Neural cell (in vitro differentiated cells): ENCODE data around the gene CORO2A. TPM values are rescaled to one million over a fixed set of nuclear protein-coding genes. Genes with fewer than 3 reads are reported as not detected.

Experiments used
- H2AFZ ChIP-seq: fragments of 200-600, 300-800 bp; sonication (generic), shearing (Covaris generic); 2 replicates; pipeline ENCODE4 v1.6.0; 2014; ENCODE audit warnings: low read depth, mild to moderate bottlenecking, antibody characterized with exemption, low read length, moderate library complexity
- H3F3A ChIP-seq: fragments of 200-600 bp; shearing (Covaris generic); 2 replicates; pipeline ENCODE4 v1.6.1; 2016; ENCODE audit warnings: mild to moderate bottlenecking, moderate library complexity, mixed read lengths, antibody characterized with exemption, low read length; ENCODE audit not compliant: insufficient read depth, poor library complexity, severe bottlenecking
- H3K27ac ChIP-seq: fragments of 200-600, 300-800 bp; sonication (generic), shearing (Covaris generic); 2 replicates; pipeline ENCODE4 v1.5.1; 2014; ENCODE audit warnings: mild to moderate bottlenecking, low read length, moderate library complexity
- H3K27me3 ChIP-seq: fragments of 300-800, 200-600 bp; sonication (generic), shearing (Covaris generic); 2 replicates; pipeline ENCODE4 v1.6.0; 2014; ENCODE audit warnings: mild to moderate bottlenecking, low read depth, low read length, moderate library complexity; ENCODE audit not compliant: insufficient read depth
- H3K36me3 ChIP-seq: fragments of 300-800, 200-600 bp; sonication (generic), shearing (Covaris generic); 2 replicates; pipeline ENCODE4 v1.5.1; 2014; ENCODE audit warnings: mild to moderate bottlenecking, antibody characterized with exemption, low read length, moderate library complexity; ENCODE audit not compliant: insufficient read depth
- H3K4me2 ChIP-seq: fragments of 300-800, 200-600 bp; sonication (generic), shearing (Covaris generic); 2 replicates; pipeline ENCODE4 v1.6.0; 2014; ENCODE audit warnings: mild to moderate bottlenecking, low read length
- H3K4me3 ChIP-seq: fragments of 300-800, 200-600 bp; sonication (generic), shearing (Covaris generic); 2 replicates; pipeline ENCODE4 v1.5.1; 2014; ENCODE audit warnings: mild to moderate bottlenecking, low read length, moderate library complexity
- H3K79me2 ChIP-seq: fragments of 200-600 bp; shearing (Covaris generic); replicated peaks from 2 replicates; pipeline ENCODE4 v1.6.0; 2014; ENCODE audit warnings: mild to moderate bottlenecking, low read length, moderate library complexity; ENCODE audit not compliant: insufficient read depth
- H3K9ac ChIP-seq: fragments of 300-800, 200-600 bp; sonication (generic), shearing (Covaris generic); 2 replicates; pipeline ENCODE4 v1.6.1; 2016; ENCODE audit warnings: mild to moderate bottlenecking, low read length, mixed read lengths
- H3K9me2 ChIP-seq: fragments of 200-600 bp; shearing (Covaris generic); 2 replicates; pipeline ENCODE4 v1.6.1; 2016; ENCODE audit warnings: mild to moderate bottlenecking, low read length, mixed read lengths; ENCODE audit not compliant: insufficient read depth
- H3K9me3 ChIP-seq: fragments of 200-600, 300-800 bp; sonication (generic), shearing (Covaris generic); 2 replicates; pipeline ENCODE4 v1.6.1; 2016; ENCODE audit warnings: mild to moderate bottlenecking, mixed run types, low read length, moderate library complexity, mixed read lengths
- H4K20me1 ChIP-seq: fragments of 200-600 bp; shearing (Covaris generic); 2 replicates; pipeline ENCODE4 v1.6.1; 2016; ENCODE audit warnings: mild to moderate bottlenecking, mixed run types; ENCODE audit not compliant: insufficient read depth
- CTCF ChIP-seq: fragments of 450-650 bp; IDR thresholded peaks from 2 replicates; pipeline ENCODE4 v1.5.1; 2014; ENCODE audit warnings: antibody characterized with exemption, mild to moderate bottlenecking, moderate library complexity; ENCODE audit not compliant: poor library complexity, severe bottlenecking
- EP300 ChIP-seq: fragments of 450-650 bp; conservative IDR thresholded peaks from 2 replicates; pipeline ENCODE4 v1.6.1; 2014; ENCODE audit warnings: antibody characterized with exemption, mild to moderate bottlenecking, moderate library complexity; ENCODE audit not compliant: poor library complexity, severe bottlenecking
- EZH2 ChIP-seq: fragments of 200-600, 300-800 bp; shearing (Covaris generic), sonication (generic); IDR thresholded peaks from 2 replicates; pipeline ENCODE4 v1.6.1; 2014; ENCODE audit warnings: antibody characterized with exemption, low read length, borderline replicate concordance, mild to moderate bottlenecking; ENCODE audit not compliant: insufficient read depth, poor library complexity, severe bottlenecking
- MXI1 ChIP-seq: fragments of 450-650 bp; conservative IDR thresholded peaks from 2 replicates; pipeline ENCODE4 v1.6.1; 2014; ENCODE audit warnings: antibody characterized with exemption, mild to moderate bottlenecking; ENCODE audit not compliant: poor library complexity, severe bottlenecking
- POLR2AphosphoS5 ChIP-seq: IDR thresholded peaks from 2 replicates; pipeline ENCODE4 v1.6.1; 2012
- RAD21 ChIP-seq: fragments of 450-650 bp; conservative IDR thresholded peaks from 2 replicates; pipeline ENCODE4 v1.6.1; 2014; ENCODE audit warnings: antibody characterized with exemption, mild to moderate bottlenecking, moderate library complexity
- REST ChIP-seq: IDR thresholded peaks from 2 replicates; pipeline ENCODE4 v1.6.1; 2012; ENCODE audit warnings: borderline replicate concordance
- SMC3 ChIP-seq: fragments of 450-650 bp; conservative IDR thresholded peaks from 2 replicates; pipeline ENCODE4 v1.6.1; 2014; ENCODE audit warnings: antibody characterized with exemption, mild to moderate bottlenecking, moderate library complexity; ENCODE audit not compliant: poor library complexity
- TAF1 ChIP-seq: IDR thresholded peaks from 2 replicates; pipeline ENCODE4 v1.6.1; 2012; ENCODE audit warnings: low read depth
- polyA plus RNA-seq: library from polyadenylated mRNA; depleted of rRNA; stranded (reverse); fragments of >200 nt; gene quantifications from 2 replicates; pipeline ENCODE4 v1.2.3, GENCODE V29; 2014

Gene CORO2A
- polyA plus RNA-seq, 1 donor from 2014 or later, result 1.9 TPM

GRCh38 chr9:98202252-98202651 lies 9.8 kb upstream of the CORO2A start:
- TF ChIP-seq EZH2 (no peak), EP300 (no peak), SMC3 (no peak)
- H3K4me2 ChIP-seq, result no peak overlapping the region
- no peaks in the 10 kb centered on the region for H4K20me1 ChIP-seq
- H3K36me3 ChIP-seq, result no peaks in the 10 kb centered on the region
- no peaks in the 10 kb centered on the region for H3K27me3 ChIP-seq
- no peak overlapping the region for H3K4me3 ChIP-seq
- H3K9me3 ChIP-seq, result no peaks in the 10 kb centered on the region
- H3K9me2 ChIP-seq, result no peaks in the 10 kb centered on the region
- no peak overlapping the region for H3K9ac ChIP-seq
- H3F3A ChIP-seq, result no peaks in the 10 kb centered on the region
- H3K79me2 ChIP-seq, result no peaks in the 10 kb centered on the region
- H3K27ac ChIP-seq, result no peak overlapping the region
- no peak overlapping the region for H2AFZ ChIP-seq

- TF ChIP-seq EP300 (no peak), REST (no peak), TAF1 (no peak), RAD21 (no peak), SMC3 (no peak), EZH2 (no peak), CTCF (no peak), POLR2AphosphoS5 (no peak), MXI1 (no peak)
- Histone ChIP-seq H3K4me2 (no peak overlapping the region), H3K27me3 (no peaks in the 10 kb centered on the region), H3K27ac (no peak overlapping the region), H3K9me3 (no peaks in the 10 kb centered on the region), H3K36me3 (no peaks in the 10 kb centered on the region), H3K9me2 (no peaks in the 10 kb centered on the region), H3K79me2 (no peaks in the 10 kb centered on the region), H3F3A (no peaks in the 10 kb centered on the region), H4K20me1 (no peaks in the 10 kb centered on the region), H3K9ac (no peak overlapping the region), H3K4me3 (no peak overlapping the region), H2AFZ (no peak overlapping the region)
Measured at GRCh38 chr9:98201749-98202148, 9.3 kb upstream of the CORO2A start.

- Histone ChIP-seq H3K79me2 (no peaks in the 10 kb centered on the region), H3K27me3 (no peaks in the 10 kb centered on the region)
Measured at GRCh38 chr9:98201102-98201501, 8.7 kb upstream of the CORO2A start.

More at GRCh38 chr9:98201102-98201501, 8.7 kb upstream of the CORO2A start:
- Histone ChIP-seq H3K27ac (no peak overlapping the region), H3K9me3 (no peaks in the 10 kb centered on the region), H3K4me2 (no peak overlapping the region), H3K9me2 (no peaks in the 10 kb centered on the region), H3K36me3 (no peaks in the 10 kb centered on the region), H3K4me3 (no peak overlapping the region), H2AFZ (no peak overlapping the region), H3K9ac (no peak overlapping the region), H4K20me1 (no peaks in the 10 kb centered on the region), H3F3A (no peaks in the 10 kb centered on the region)
- TF ChIP-seq SMC3, result no peak
- TF ChIP-seq RAD21, result no peak
- no peak for TF ChIP-seq EZH2
- TF ChIP-seq POLR2AphosphoS5, result no peak
- TF ChIP-seq TAF1, result no peak
- no peak for TF ChIP-seq EP300
- TF ChIP-seq MXI1, result no peak
- TF ChIP-seq REST, result no peak
- TF ChIP-seq CTCF, result no peak
